CD14-positive monocyte (primary cell): Measurements from ENCODE around the gene MX2. TPM values are rescaled to one million over a fixed set of nuclear protein-coding genes. Genes with fewer than 3 reads are reported as not detected.

Experiments
- DNase-seq, 3 donors: peaks; one replicate each; pipeline ENCODE4 v3.0.0-alpha.2; 2011 to 2022
- H2AFZ ChIP-seq: 2 replicates; pipeline ENCODE4 v1.6.0; 2012; ENCODE audit warnings: mild to moderate bottlenecking, low read depth, low read length, inconsistent platforms; ENCODE audit not compliant: insufficient read depth, poor library complexity, severe bottlenecking
- H3K27ac ChIP-seq, 2 donors: 1 replicate in 1 of 2; 2 replicates in 1 of 2; pipeline ENCODE4 v1.5.1; 2012 to 2013; ENCODE audit warnings: low read length in 2 of 2, control low read depth in 1 of 2, inconsistent platforms in 1 of 2, low read depth in 1 of 2, mild to moderate bottlenecking in 1 of 2
- H3K27me3 ChIP-seq, 2 donors: one replicate each; pipeline versions ENCODE4 v1.6.0 to v1.6.1; 2011 to 2013; ENCODE audit warnings: low read length in 2 of 2; ENCODE audit not compliant: control insufficient read depth in 2 of 2, insufficient read depth in 2 of 2
- H3K36me3 ChIP-seq, 2 donors: replicated peaks in 1 of 2; 1 replicate in 1 of 2; 2 replicates in 1 of 2; pipeline versions ENCODE4 v1.5.1 to v1.6.1; 2012 to 2013; ENCODE audit warnings: low read length in 2 of 2, control low read depth in 1 of 2, inconsistent platforms in 1 of 2, mild to moderate bottlenecking in 1 of 2; ENCODE audit not compliant: insufficient read depth in 2 of 2, control insufficient read depth in 1 of 2
- H3K4me1 ChIP-seq, 2 donors: 1 replicate in 1 of 2; 2 replicates in 1 of 2; pipeline versions ENCODE4 v1.5.1 to v1.6.1; 2012 to 2013; ENCODE audit warnings: low read length in 2 of 2, control low read depth in 1 of 2, inconsistent platforms in 1 of 2, mild to moderate bottlenecking in 1 of 2, moderate library complexity in 1 of 2; ENCODE audit not compliant: insufficient read depth in 2 of 2, control insufficient read depth in 1 of 2
- H3K4me2 ChIP-seq: replicated peaks from 2 replicates; pipeline ENCODE3; 2012; ENCODE audit warnings: low read length, moderate library complexity, mild to moderate bottlenecking; ENCODE audit not compliant: poor library complexity, severe bottlenecking; ENCODE audit errors: extremely low read depth
- H3K4me3 ChIP-seq, 3 experiments: fragments of 200-600 bp in 1 of 3; sonication (generic) in 1 of 3; replicated peaks in 1 of 3; 1 replicate in 2 of 3; 2 replicates in 1 of 3; pipeline ENCODE4 v1.5.1; 2011 to 2013; ENCODE audit warnings: low read length in 3 of 3, mild to moderate bottlenecking in 3 of 3, control low read depth in 2 of 3, low read depth in 2 of 3, inconsistent platforms in 1 of 3, moderate library complexity in 1 of 3
- H3K79me2 ChIP-seq: 2 replicates; pipeline ENCODE4 v1.6.0; 2012; ENCODE audit warnings: mild to moderate bottlenecking, control low read depth, inconsistent platforms, low read length, moderate library complexity; ENCODE audit not compliant: insufficient read depth
- H3K9ac ChIP-seq: 2 replicates; pipeline ENCODE4 v1.6.0; 2017; ENCODE audit warnings: low read length, mild to moderate bottlenecking; ENCODE audit not compliant: insufficient read depth, poor library complexity, severe bottlenecking
- H3K9me3 ChIP-seq, 2 donors: replicated peaks in 1 of 2; 1 replicate in 1 of 2; 2 replicates in 1 of 2; pipeline versions ENCODE4 v1.5.1 to v1.6.1; 2012 to 2013; ENCODE audit warnings: low read length in 2 of 2, control low read depth in 1 of 2; ENCODE audit not compliant: control insufficient read depth in 1 of 2, insufficient read depth in 1 of 2
- H4K20me1 ChIP-seq: 2 replicates; pipeline ENCODE4 v1.6.0; 2012; ENCODE audit warnings: mild to moderate bottlenecking, low read length, control low read depth, moderate library complexity; ENCODE audit not compliant: insufficient read depth
- H3K27ac Mint-ChIP-seq, 7 donors: one replicate each; pipeline ENCODE4 v1.8.0; 2020; ENCODE audit warnings: mild to moderate bottlenecking in 7 of 7, mixed read lengths in 7 of 7, moderate library complexity in 6 of 7, inconsistent platforms in 2 of 7
- H3K27me3 Mint-ChIP-seq, 3 donors: one replicate each; pipeline ENCODE4 v1.8.0; 2021 to 2022; ENCODE audit warnings: low read depth in 3 of 3, mild to moderate bottlenecking in 3 of 3, mixed read lengths in 3 of 3, moderate library complexity in 3 of 3, inconsistent platforms in 1 of 3
- H3K36me3 Mint-ChIP-seq, 2 donors: one replicate each; pipeline ENCODE4 v1.8.0; 2020; ENCODE audit warnings: mixed read lengths in 2 of 2, inconsistent platforms in 1 of 2, mild to moderate bottlenecking in 1 of 2
- H3K4me1 Mint-ChIP-seq: one replicate; pipeline ENCODE4 v1.8.0; 2020; ENCODE audit warnings: mild to moderate bottlenecking, mixed read lengths
- H3K4me3 Mint-ChIP-seq, 2 donors: one replicate each; pipeline ENCODE4 v1.8.0; 2020; ENCODE audit warnings: mild to moderate bottlenecking in 2 of 2, mixed read lengths in 2 of 2, moderate library complexity in 1 of 2
- H3K9me3 Mint-ChIP-seq, 7 donors: one replicate each; pipeline ENCODE4 v1.8.0; 2020 to 2022; ENCODE audit warnings: mixed read lengths in 7 of 7, mild to moderate bottlenecking in 6 of 7, moderate library complexity in 6 of 7, inconsistent platforms in 2 of 7
- WGBS: methylation state at CpG from one replicate; pipeline ENCODE4 v1.1.5; 2013; ENCODE audit warnings: missing lambda C conversion rate; ENCODE audit not compliant: insufficient coverage; 5-methylcytosine and 5-hydroxymethylcytosine counted together
- intact Hi-C, 2 donors: fragments of 100-400 bp; cut with micrococcal nuclease; formaldehyde crosslinking; loops; one replicate each; pipeline versions ENCODE4 v1.15.0 to v1.15.1; 2023
- polyA plus RNA-seq, 3 donors: library from polyadenylated mRNA; depleted of rRNA in 1 of 3; unstranded in 2 of 3; stranded (reverse) in 1 of 3; fragments of 300-500 nt in 2 of 3; fragments of >200 nt in 1 of 3; fragmentation: Illumina TruSeq in 2 of 3; gene quantifications; 1 replicate in 2 of 3; 2 replicates in 1 of 3; pipeline ENCODE4 v1.2.3, GENCODE V29; 2012 to 2021
- TF ChIP-seq, protein P1 (sequence below): fragments of 200-600 bp; IDR thresholded peaks from one replicate; pipeline ENCODE4 v1.8.0; 2022; ENCODE audit warnings: antibody characterized with exemption, mild to moderate bottlenecking

Gene MX2
- polyA plus RNA-seq, 3 donors = 43.1 to 79.4 (median 50.3) TPM

GRCh38 chr21:41453198-41453597 lies 91.4 kb downstream of the MX2 start:
- 100% methylated on average over 2 of the region's 3 CpGs for WGBS
- Histone ChIP-seq H3K36me3 (peaks cover 60 to 96% of the 10 kb centered on the region in 2 donors), H3K27ac (no peak overlapping the region), H3K79me2 (no peaks in the 10 kb centered on the region), H2AFZ (no peak overlapping the region), H3K27me3 (no peaks in the 10 kb centered on the region), H3K4me1 (no peaks in the 10 kb centered on the region), H3K4me2 (no peak overlapping the region), H3K4me3 (no peak overlapping the region), H3K9me3 (no peaks in the 10 kb centered on the region), H3K9ac (no peak overlapping the region), H4K20me1 (peaks cover 4% of the 10 kb centered on the region)
- TF ChIP-seq, protein P1, sequence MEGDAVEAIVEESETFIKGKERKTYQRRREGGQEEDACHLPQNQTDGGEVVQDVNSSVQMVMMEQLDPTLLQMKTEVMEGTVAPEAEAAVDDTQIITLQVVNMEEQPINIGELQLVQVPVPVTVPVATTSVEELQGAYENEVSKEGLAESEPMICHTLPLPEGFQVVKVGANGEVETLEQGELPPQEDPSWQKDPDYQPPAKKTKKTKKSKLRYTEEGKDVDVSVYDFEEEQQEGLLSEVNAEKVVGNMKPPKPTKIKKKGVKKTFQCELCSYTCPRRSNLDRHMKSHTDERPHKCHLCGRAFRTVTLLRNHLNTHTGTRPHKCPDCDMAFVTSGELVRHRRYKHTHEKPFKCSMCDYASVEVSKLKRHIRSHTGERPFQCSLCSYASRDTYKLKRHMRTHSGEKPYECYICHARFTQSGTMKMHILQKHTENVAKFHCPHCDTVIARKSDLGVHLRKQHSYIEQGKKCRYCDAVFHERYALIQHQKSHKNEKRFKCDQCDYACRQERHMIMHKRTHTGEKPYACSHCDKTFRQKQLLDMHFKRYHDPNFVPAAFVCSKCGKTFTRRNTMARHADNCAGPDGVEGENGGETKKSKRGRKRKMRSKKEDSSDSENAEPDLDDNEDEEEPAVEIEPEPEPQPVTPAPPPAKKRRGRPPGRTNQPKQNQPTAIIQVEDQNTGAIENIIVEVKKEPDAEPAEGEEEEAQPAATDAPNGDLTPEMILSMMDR = no peak
- Mint-ChIP-seq H3K27me3 (peaks cover 0 to under 1% (median 0%) of the 10 kb centered on the region in 3 donors), H3K36me3 (peaks cover 90 to 94% of the 10 kb centered on the region in 2 donors), H3K27ac (peak overlapping the region in 1 of 7 donors; percentile 32), H3K4me3 (no peak overlapping the region), H3K9me3 (no peaks in the 10 kb centered on the region), H3K4me1 (no peaks in the 10 kb centered on the region)
- intact Hi-C loops = no loop called here
- DNase-seq = no peak

GRCh38 chr21:41453761-41454160 lies 91.9 kb downstream of the MX2 start:
- WGBS = no CpG with 5 or more reads among the region's 3 CpGs
- no peaks in the 10 kb centered on the region for H3K27me3 ChIP-seq
- peaks cover 65 to 96% of the 10 kb centered on the region in 2 donors for H3K36me3 ChIP-seq

More at GRCh38 chr21:41453761-41454160, 91.9 kb downstream of the MX2 start:
- no peaks in the 10 kb centered on the region for H3K79me2 ChIP-seq
- H4K20me1 ChIP-seq = peaks cover 4% of the 10 kb centered on the region
- TF ChIP-seq, protein P1 = no peak
- peaks cover 92 to 94% of the 10 kb centered on the region in 2 donors for H3K36me3 Mint-ChIP-seq
- no peaks in the 10 kb centered on the region for H3K9me3 Mint-ChIP-seq
- DNase-seq = no peak
- peak overlapping the region in 1 of 7 donors; percentile 8 for H3K27ac Mint-ChIP-seq
- no peak overlapping the region for H2AFZ ChIP-seq
- H3K4me2 ChIP-seq = no peak overlapping the region
- H3K4me3 Mint-ChIP-seq = no peak overlapping the region
- H3K27me3 Mint-ChIP-seq = peaks cover 0 to 4% (median 0%) of the 10 kb centered on the region in 3 donors
- H3K9ac ChIP-seq = no peak overlapping the region
- no peaks in the 10 kb centered on the region for H3K4me1 Mint-ChIP-seq
- intact Hi-C loops = no loop called here
- H3K27ac ChIP-seq = no peak overlapping the region
- H3K4me3 ChIP-seq = no peak overlapping the region
- no peaks in the 10 kb centered on the region for H3K4me1 ChIP-seq
- H3K9me3 ChIP-seq = no peaks in the 10 kb centered on the region
